Activated B cell treated with CpG ODN at 0.5 μM for 24 hours (primary cell): Measurements from ENCODE around the gene SLC48A1. TPM values are rescaled to one million over a fixed set of nuclear protein-coding genes. Genes with fewer than 3 reads are reported as not detected.
A peak's percentile ranks its signal among the peaks of the same experiment; 100 is the strongest.
"Not testable (repeated sequence)": the region's sequence is repeated elsewhere in the genome, so short reads cannot be mapped to it uniquely, and the experiment has no call there.

Experiments
- ATAC-seq: fragments of 200-7000 bp; cut with Tn5 transposase; one replicate; pipeline ENCODE4 v1.10.0; 2021; ENCODE audit warnings: low read depth, mild to moderate bottlenecking, moderate library complexity
- CTCF ChIA-PET: fragments of 350-600 bp; sonication (Branson Sonifier 250); formaldehyde crosslinking; loops from one replicate; lab custom pipeline; 2021; ENCODE audit warnings: antibody characterized with exemption; lab: Charles Lee
- POLR2A ChIA-PET: fragments of 350-600 bp; sonication (Branson Sonifier 250); formaldehyde crosslinking; loops from one replicate; lab custom pipeline; 2021; ENCODE audit warnings: antibody characterized with exemption; lab: Charles Lee
- DNase-seq: peaks from one replicate; pipeline ENCODE4 v3.0.0; 2022
- H3K27ac Mint-ChIP-seq: one replicate; pipeline ENCODE4 v1.8.0; 2020; ENCODE audit warnings: mixed read lengths
- H3K27me3 Mint-ChIP-seq: one replicate; pipeline ENCODE4 v1.8.0; 2021; ENCODE audit warnings: mixed read lengths
- H3K36me3 Mint-ChIP-seq: one replicate; pipeline ENCODE4 v1.8.0; 2021; ENCODE audit warnings: low read depth, mixed read lengths
- H3K4me1 Mint-ChIP-seq: one replicate; pipeline ENCODE4 v1.8.0; 2021; ENCODE audit warnings: mixed read lengths
- H3K4me3 Mint-ChIP-seq: one replicate; pipeline ENCODE4 v1.8.0; 2020; ENCODE audit warnings: mild to moderate bottlenecking, mixed read lengths
- H3K9me3 Mint-ChIP-seq: one replicate; pipeline ENCODE4 v1.8.0; 2020; ENCODE audit warnings: mixed read lengths
- CTCF ChIP-seq: fragments of 200-600 bp; IDR thresholded peaks from one replicate; pipeline ENCODE4 v1.8.0; 2022; ENCODE audit warnings: antibody characterized with exemption, mild to moderate bottlenecking
- intact Hi-C: fragments of 100-400 bp; cut with micrococcal nuclease; formaldehyde crosslinking; loops from one replicate; pipeline ENCODE4 v1.15.1; 2024
- total RNA-seq: library from RNA; stranded (reverse); gene quantifications from 2 replicates; pipeline ENCODE4 v1.2.3, GENCODE V29; 2022

SLC48A1 gene
- total RNA-seq, 1 donor from 2014 or later, result 12.8 TPM

- POLR2A ChIA-PET, result interaction anchor here (0.5 to 19.6 kb wide), 10 partner anchors 9 to 1736 kb away, joined by 3 to 573 read pairs (median 6); partner anchors contain the start of genes HDAC7, RPAP3, SENP1 and SLC48A1
- ATAC-seq (peak; percentile 5), DNase-seq (no peak)
- Mint-ChIP-seq H3K4me1 (peaks cover 98% of the 10 kb centered on the region), H3K4me3 (peak overlapping the region; percentile 66), H3K36me3 (peaks cover 18% of the 10 kb centered on the region), H3K27me3 (no peaks in the 10 kb centered on the region), H3K9me3 (no peaks in the 10 kb centered on the region), H3K27ac (peak overlapping the region; percentile 93)
- intact Hi-C loops, result loop anchor here (1.0 kb wide), 2 partner anchors 7 to 24 kb away; no protein-coding TSS in a partner anchor
- CTCF ChIA-PET, result interaction anchor here (0.8 to 6.2 kb wide), 13 partner anchors 9 to 95 kb away, joined by 3 to 70 read pairs (median 9); partner anchors contain the start of gene HDAC7
- TF ChIP-seq CTCF, result no peak
Observed at GRCh38 chr12:47808574-47809365, 35.7 kb downstream of the SLC48A1 start.

- CTCF ChIA-PET, result interaction anchor here (1.3 to 6.2 kb wide), 8 partner anchors 9 to 67 kb away, joined by 3 to 72 read pairs (median 15); partner anchors contain the start of gene HDAC7
- not testable (repeated sequence) for DNase-seq, ATAC-seq, H3K4me3 Mint-ChIP-seq, H3K9me3 Mint-ChIP-seq, H3K27me3 Mint-ChIP-seq
- Mint-ChIP-seq H3K27ac (peak overlapping the region; percentile 99), H3K4me1 (peaks cover 98% of the 10 kb centered on the region), H3K36me3 (peaks cover 15% of the 10 kb centered on the region)
- POLR2A ChIA-PET, result interaction anchor here (1.4 to 19.6 kb wide), 3 partner anchors 10 to 30 kb away, joined by 3 to 573 read pairs (median 103); partner anchors contain the start of gene HDAC7
- intact Hi-C loops, result loop anchor here (1.0 kb wide), 1 partner anchor 8 kb away; no protein-coding TSS in a partner anchor
Observed at GRCh38 chr12:47809518-47809917, 36.5 kb downstream of the SLC48A1 start.

DNA sequence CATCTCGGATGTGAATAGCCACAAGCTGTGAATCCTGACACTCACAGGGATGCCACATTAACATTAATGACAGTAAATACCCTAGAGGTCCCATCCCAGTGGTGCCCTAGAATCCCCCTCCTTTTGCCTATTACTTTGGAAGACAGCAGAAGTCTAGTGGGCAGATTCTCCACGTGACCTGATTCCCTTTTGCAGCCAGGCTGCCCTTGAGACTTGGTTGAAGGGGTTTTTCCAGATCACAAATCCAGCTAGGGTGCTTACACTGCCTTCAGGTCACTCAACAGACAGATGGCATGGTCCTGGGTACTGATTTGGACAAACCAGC, 38.0 kb downstream of the SLC48A1 start:
- H3K4me1 Mint-ChIP-seq, result peaks cover 97% of the 10 kb centered on the region
- DNase-seq (no peak), ATAC-seq (no peak)
- TF ChIP-seq CTCF, result no peak
- CTCF ChIA-PET, result interaction anchor here (1.5 to 5.2 kb wide), 3 partner anchors 22 to 38 kb away, joined by 3 to 72 read pairs (median 38); partner anchors contain the start of gene SLC48A1
- intact Hi-C loops, result loop anchor here (1.0 to 5.0 kb wide), 8 partner anchors 8 to 1819 kb away; partner anchors contain the start of genes ASB8, HDAC7, SCAF11 and SLC38A2
- no peaks in the 10 kb centered on the region for H3K9me3 Mint-ChIP-seq
- POLR2A ChIA-PET, result interaction anchor here (0.9 to 19.6 kb wide), 6 partner anchors 9 to 295 kb away, joined by 3 to 573 read pairs (median 18); partner anchors contain the start of genes HDAC7, RPAP3 and SENP1
- H3K4me3 Mint-ChIP-seq, result peak overlapping the region; percentile 75
- H3K36me3 Mint-ChIP-seq, result peaks cover 1% of the 10 kb centered on the region
- H3K27ac Mint-ChIP-seq, result peak overlapping the region; percentile 99
- H3K27me3 Mint-ChIP-seq, result no peaks in the 10 kb centered on the region

- peak; percentile 2 for ATAC-seq
- CTCF ChIA-PET, result interaction anchor here (0.7 to 5.2 kb wide), 9 partner anchors 10 to 97 kb away, joined by 3 to 72 read pairs (median 7); partner anchors contain the start of gene SLC48A1
- peak overlapping the region; percentile 99 for H3K27ac Mint-ChIP-seq
Observed at GRCh38 chr12:47811581-47812484, 38.8 kb downstream of the SLC48A1 start.

More at GRCh38 chr12:47811581-47812484, 38.8 kb downstream of the SLC48A1 start:
- POLR2A ChIA-PET, result interaction anchor here (1.1 to 19.6 kb wide), 11 partner anchors 8 to 346 kb away, joined by 4 to 573 read pairs (median 10); partner anchors contain the start of genes ASB8, ENDOU, HDAC7 and RPAP3
- TF ChIP-seq CTCF, result no peak
- Mint-ChIP-seq H3K4me3 (peak overlapping the region; percentile 84), H3K9me3 (no peaks in the 10 kb centered on the region), H3K4me1 (peaks cover 97% of the 10 kb centered on the region), H3K36me3 (no peaks in the 10 kb centered on the region), H3K27me3 (no peaks in the 10 kb centered on the region)
- intact Hi-C loops, result loop anchor here (1.0 to 5.0 kb wide), 11 partner anchors 7 to 1820 kb away; partner anchors contain the start of genes ASB8, CCNT1, HDAC7 and SCAF11
- no peak for DNase-seq
